ENCODE data around the gene C1orf53.

DNA sequence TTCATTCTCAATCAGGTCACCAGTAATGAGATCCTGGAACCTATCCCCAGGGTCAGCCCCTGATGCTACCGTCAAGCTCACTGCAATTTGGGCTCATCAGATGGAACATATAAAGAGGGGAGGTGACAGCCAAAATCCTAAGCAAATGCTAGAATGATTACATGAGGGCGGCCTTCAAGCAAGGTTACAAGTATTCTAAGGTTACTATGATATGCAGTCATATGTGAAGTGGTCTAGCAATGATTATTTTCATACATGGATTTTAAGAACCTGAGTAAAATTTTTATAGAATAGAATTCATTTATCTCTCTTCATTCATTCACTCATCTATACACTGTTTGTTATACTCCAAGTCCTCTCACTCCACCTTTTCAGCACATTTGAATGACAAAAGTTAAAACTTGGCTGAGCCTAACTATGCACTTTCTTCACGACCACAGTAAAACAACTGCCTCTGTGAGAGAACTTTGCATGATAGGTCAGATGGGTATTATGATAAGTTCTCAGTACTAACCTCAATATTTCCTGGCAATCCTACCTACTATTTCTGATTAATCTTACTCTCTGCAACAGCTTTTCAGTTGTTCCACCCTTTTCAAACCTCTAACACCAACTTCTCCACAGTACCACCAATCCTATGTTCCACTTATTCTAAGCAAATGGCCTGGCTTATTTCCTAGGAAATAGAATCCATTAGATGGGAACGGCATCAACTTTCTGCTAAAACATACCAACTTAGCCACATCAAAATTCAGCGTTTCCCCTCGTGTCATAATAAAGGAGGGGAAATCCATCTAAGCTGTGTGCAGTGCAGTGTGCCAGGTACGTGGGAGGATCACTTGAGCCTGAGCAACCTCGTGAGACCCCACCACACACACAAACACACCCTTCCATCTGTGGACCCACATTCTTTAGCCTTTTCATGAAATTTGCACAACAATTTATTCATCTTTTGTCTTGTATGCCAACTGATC, 46.8 kb downstream of the C1orf53 start:
- TF ChIP-seq POLR2AphosphoS5 (IDR thresholded peaks at IDR 0.05; ENCODE audit: low read depth, low read length) = no peak
- no peak for TF ChIP-seq SIN3A (IDR thresholded peaks at IDR 0.05; ENCODE audit: borderline replicate concordance, insufficient read depth, low read length)
- no peak for TF ChIP-seq TAF1 (IDR thresholded peaks at IDR 0.05; ENCODE audit: borderline replicate concordance, insufficient read depth, low read length)
- TF ChIP-seq, protein P1, sequence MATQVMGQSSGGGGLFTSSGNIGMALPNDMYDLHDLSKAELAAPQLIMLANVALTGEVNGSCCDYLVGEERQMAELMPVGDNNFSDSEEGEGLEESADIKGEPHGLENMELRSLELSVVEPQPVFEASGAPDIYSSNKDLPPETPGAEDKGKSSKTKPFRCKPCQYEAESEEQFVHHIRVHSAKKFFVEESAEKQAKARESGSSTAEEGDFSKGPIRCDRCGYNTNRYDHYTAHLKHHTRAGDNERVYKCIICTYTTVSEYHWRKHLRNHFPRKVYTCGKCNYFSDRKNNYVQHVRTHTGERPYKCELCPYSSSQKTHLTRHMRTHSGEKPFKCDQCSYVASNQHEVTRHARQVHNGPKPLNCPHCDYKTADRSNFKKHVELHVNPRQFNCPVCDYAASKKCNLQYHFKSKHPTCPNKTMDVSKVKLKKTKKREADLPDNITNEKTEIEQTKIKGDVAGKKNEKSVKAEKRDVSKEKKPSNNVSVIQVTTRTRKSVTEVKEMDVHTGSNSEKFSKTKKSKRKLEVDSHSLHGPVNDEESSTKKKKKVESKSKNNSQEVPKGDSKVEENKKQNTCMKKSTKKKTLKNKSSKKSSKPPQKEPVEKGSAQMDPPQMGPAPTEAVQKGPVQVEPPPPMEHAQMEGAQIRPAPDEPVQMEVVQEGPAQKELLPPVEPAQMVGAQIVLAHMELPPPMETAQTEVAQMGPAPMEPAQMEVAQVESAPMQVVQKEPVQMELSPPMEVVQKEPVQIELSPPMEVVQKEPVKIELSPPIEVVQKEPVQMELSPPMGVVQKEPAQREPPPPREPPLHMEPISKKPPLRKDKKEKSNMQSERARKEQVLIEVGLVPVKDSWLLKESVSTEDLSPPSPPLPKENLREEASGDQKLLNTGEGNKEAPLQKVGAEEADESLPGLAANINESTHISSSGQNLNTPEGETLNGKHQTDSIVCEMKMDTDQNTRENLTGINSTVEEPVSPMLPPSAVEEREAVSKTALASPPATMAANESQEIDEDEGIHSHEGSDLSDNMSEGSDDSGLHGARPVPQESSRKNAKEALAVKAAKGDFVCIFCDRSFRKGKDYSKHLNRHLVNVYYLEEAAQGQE (IDR thresholded peaks at IDR 0.05; ENCODE audit: insufficient read depth in 1 of 2, low read depth in 2 of 2, low read length in 2 of 2) = no peak
